Measurements from ENCODE around the gene CDCA3.
"Not testable (repeated sequence)": the region's sequence is repeated elsewhere in the genome, so short reads cannot be mapped to it uniquely, and the experiment has no call there.

CDCA3 gene

GRCh38 chr12:6887460-6887859 lies 36.4 kb upstream of the CDCA3 start:
- DNase-seq (ENCODE audit: low read depth in 1 of 2, low spot score in 1 of 2), result peak in 1 of 2 experiments; percentile 62
- no peak overlapping the region for H3K4me3 ChIP-seq (replicated peaks; ENCODE audit: insufficient read depth, low read length)
- H3K27ac ChIP-seq (replicated peaks), result peak overlapping the region; percentile 30
- TF ChIP-seq CTCF (IDR thresholded peaks at IDR 0.05; ENCODE audit: insufficient read depth, low read length) (no peak), REST (IDR thresholded peaks at IDR 0.05; ENCODE audit: insufficient replicate concordance, low read depth) (no peak)
- no peaks in the 10 kb centered on the region for H3K27me3 ChIP-seq (ENCODE audit: insufficient read depth, poor library complexity, severe bottlenecking)

GRCh38 chr12:6886206-6886999 lies 35.3 kb upstream of the CDCA3 start:
- 0 out of 2 replicates have a peak, but pooled peaks have one; percentile 21 for TF ChIP-seq SPI1 (IDR thresholded peaks at IDR 0.05; ENCODE audit: borderline replicate concordance, low read depth)
- peak overlapping the region; percentile 49 for H3K27ac ChIP-seq (replicated peaks)
- not testable (repeated sequence) for H3K4me3 ChIP-seq (replicated peaks; ENCODE audit: insufficient read depth, low read length); H3K27me3 ChIP-seq (ENCODE audit: insufficient read depth, poor library complexity, severe bottlenecking)
- DNase-seq (ENCODE audit: low read depth in 1 of 2, low spot score in 1 of 2), result peak in 1 of 2 experiments; percentile 61

- Histone ChIP-seq H3K4me3 (replicated peaks; ENCODE audit: insufficient read depth, low read length) (no peak overlapping the region), H3K27ac (replicated peaks) (no peak overlapping the region), H3K27me3 (ENCODE audit: insufficient read depth, poor library complexity, severe bottlenecking) (no peaks in the 10 kb centered on the region)
- DNase-seq (ENCODE audit: low read depth in 1 of 2, low spot score in 1 of 2), result no peak
- TF ChIP-seq POLR2AphosphoS5 (IDR thresholded peaks at IDR 0.05; ENCODE audit: low read depth) (no peak), CTCF (IDR thresholded peaks at IDR 0.05; ENCODE audit: insufficient read depth, low read length) (no peak), GABPA (IDR thresholded peaks at IDR 0.05; ENCODE audit: low read depth) (no peak), SPI1 (IDR thresholded peaks at IDR 0.05; ENCODE audit: borderline replicate concordance, low read depth) (no peak), REST (IDR thresholded peaks at IDR 0.05; ENCODE audit: insufficient replicate concordance, low read depth) (no peak)
These were observed 33.5 kb upstream of the CDCA3 start for GRCh38 chr12:6884539-6884938.

GRCh38 chr12:6883683-6884082 lies 32.6 kb upstream of the CDCA3 start:
- H3K4me3 ChIP-seq (replicated peaks; ENCODE audit: insufficient read depth, low read length), result no peak overlapping the region
- H3K27me3 ChIP-seq (ENCODE audit: insufficient read depth, poor library complexity, severe bottlenecking), result no peaks in the 10 kb centered on the region
- H3K27ac ChIP-seq (replicated peaks), result no peak overlapping the region
- no peak for DNase-seq (ENCODE audit: low read depth in 1 of 2, low spot score in 1 of 2)
- TF ChIP-seq GABPA (IDR thresholded peaks at IDR 0.05; ENCODE audit: low read depth) (no peak), SPI1 (IDR thresholded peaks at IDR 0.05; ENCODE audit: borderline replicate concordance, low read depth) (no peak), CTCF (IDR thresholded peaks at IDR 0.05; ENCODE audit: insufficient read depth, low read length) (no peak), POLR2AphosphoS5 (IDR thresholded peaks at IDR 0.05; ENCODE audit: low read depth) (no peak), REST (IDR thresholded peaks at IDR 0.05; ENCODE audit: insufficient replicate concordance, low read depth) (no peak)

Data from HL-60 (cell line).